HG03108 (cell line): Measurements from ENCODE around the gene ZNF575.

Experiments used
- ATAC-seq: cut with Tn5 transposase; IDR thresholded peaks from one replicate; pipeline ENCODE4 v1.9.1; 2021; ENCODE audit warnings: moderate library complexity; ENCODE audit not compliant: unreplicated experiment

The ZNF575 gene, protein sequence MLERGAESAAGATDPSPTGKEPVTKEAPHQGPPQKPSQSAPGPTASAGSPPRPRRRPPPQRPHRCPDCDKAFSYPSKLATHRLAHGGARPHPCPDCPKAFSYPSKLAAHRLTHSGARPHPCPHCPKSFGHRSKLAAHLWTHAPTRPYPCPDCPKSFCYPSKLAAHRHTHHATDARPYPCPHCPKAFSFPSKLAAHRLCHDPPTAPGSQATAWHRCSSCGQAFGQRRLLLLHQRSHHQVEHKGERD

DNA sequence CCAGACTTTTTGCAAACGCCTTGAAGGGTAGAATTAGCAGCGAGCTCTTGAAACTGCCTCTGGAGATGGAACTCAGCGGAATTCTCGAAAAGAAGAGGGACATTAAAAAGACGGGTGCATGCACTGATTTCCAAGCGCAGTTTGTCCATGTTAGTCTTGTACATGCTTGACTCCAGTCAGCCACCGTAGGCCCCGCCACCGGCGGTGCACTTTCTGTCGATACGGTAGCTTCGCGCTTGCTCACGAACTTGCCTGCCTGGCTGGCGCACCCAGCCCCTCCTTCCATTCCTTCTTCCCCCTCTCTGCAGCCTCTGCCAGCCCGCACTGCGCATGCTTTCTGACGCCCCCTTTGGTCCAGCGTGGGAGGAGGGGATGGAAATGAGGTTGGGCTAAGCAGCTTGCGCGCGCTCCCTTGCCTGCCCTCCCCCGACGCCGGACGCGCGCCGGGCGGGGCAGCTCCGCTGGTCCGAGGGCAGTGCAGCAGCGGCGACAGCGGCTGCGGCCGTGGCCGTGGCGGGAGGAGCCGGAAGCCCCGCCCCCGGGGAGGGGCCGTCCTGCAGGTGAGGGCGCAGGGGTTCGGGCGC lies at the start of gene ZNF575:
ZNF575 (plus strand) TSS at position 227 of the 584 bp plus-strand sequence. CDS start 1,235 bp downstream, outside the sequence.
- peak; percentile 54 for ATAC-seq

GRCh38 chr19:43483281-43483680 lies 49.7 kb upstream of the ZNF575 start:
- no peak for ATAC-seq

GRCh38 chr19:43485951-43486350 lies 47.0 kb upstream of the ZNF575 start:
- ATAC-seq: no peak

GRCh38 chr19:43486412-43486811 lies 46.6 kb upstream of the ZNF575 start:
- ATAC-seq: no peak

- ATAC-seq: no peak
Measured at GRCh38 chr19:43488179-43488578, 44.8 kb upstream of the ZNF575 start.

- no peak for ATAC-seq
Measured at GRCh38 chr19:43489310-43489709, 43.7 kb upstream of the ZNF575 start.

DNA sequence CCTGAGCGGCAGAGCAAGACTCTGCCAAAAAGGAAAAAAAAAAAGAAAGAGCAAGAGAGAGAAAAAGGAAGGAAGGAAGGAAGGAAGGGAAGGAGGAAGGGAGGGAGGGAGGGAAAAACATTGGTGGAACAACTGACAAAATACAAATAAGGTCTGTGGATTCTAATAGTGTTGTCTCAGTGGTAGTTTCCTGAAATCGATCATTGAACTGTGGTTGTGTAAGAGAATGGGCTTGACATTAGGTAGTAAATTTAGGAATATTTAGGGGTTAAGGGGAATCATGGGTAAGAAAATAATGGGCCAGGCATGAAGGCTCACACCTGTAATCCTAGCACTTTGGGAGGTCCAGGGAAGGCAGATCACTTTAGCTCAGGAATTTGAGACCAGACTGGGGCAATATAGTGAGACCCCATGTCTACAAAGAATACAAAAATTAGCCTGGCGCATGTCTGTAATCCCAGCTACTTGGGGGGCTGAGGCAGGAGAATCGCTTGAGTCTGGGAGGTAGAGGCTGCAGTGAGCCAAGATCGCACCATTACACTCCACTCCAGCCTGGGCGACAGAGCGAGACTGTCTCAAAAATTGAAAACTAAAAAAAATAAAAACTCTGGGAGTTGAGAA lies 42.9 kb upstream of the ZNF575 start:
- no peak for ATAC-seq

- ATAC-seq: no peak
Measured at GRCh38 chr19:43490759-43491158, 42.2 kb upstream of the ZNF575 start.

- ATAC-seq: no peak
Measured at GRCh38 chr19:43495082-43495481, 37.9 kb upstream of the ZNF575 start.

DNA sequence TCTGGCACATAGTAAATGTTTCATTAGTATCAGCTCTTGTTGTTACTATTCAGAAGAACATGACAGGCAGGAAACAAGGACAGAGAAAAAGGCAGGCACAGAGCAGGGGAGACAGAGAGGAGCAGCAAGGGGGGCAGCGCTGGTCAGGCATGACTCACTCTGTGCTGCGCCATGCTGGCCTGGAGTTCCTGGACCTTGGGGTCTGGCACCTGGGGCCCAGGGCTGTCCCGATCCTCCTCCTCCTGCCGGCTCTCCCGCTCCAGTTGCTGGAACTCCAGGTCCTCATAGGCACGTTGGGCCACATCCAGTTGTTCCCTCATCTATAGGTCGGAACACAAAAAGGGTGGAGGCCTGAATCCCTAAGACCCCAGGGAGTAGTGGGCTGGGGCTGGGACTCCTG lies 36.0 kb upstream of the ZNF575 start:
- ATAC-seq: no peak

GRCh38 chr19:43498233-43498842 lies 34.6 kb upstream of the ZNF575 start:
- ATAC-seq: no peak

- ATAC-seq: no peak
Measured at GRCh38 chr19:43499042-43499441, 33.9 kb upstream of the ZNF575 start.

DNA sequence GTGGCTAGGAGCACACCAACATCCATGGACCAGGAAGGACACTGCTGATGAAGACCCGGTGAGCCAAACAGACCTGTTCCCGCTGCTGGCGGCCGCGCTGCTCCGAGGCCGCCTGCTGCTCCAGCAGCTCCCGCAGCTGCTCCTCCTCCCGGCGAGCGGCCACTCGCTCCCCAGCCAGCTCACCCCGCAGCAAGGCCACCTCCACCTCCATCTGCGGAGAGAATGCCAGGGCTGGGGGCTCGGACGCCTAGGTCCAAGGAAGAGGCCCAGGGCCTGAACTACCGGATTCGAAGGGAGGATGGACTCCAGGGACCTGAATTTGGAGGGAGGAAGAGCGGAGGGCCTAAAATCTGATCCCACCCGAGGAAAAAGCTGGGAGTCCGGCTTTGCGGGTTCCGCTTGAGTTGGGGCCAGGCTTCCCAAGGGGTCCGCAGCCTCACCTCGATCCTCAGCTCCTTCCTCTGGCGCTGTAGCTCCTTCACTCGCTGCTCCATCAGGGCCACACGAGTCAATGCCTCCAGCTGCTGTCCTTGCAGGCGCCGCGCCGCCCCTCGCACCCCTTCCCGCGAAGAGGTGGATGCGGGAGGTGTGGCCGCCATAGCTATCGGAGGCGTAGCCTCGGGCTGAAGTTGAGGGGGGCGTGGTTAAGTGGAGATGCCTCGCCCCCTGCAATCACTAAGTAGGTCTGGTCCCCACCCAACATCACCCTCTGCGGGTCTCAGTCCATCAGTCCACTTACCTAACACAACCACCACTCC lies 31.1 kb upstream of the ZNF575 start:
- no peak for ATAC-seq

- ATAC-seq: no peak
Measured at GRCh38 chr19:43502419-43502976, 30.5 kb upstream of the ZNF575 start.

- peak; percentile 83 for ATAC-seq
Measured at GRCh38 chr19:43503501-43504425, 29.2 kb upstream of the ZNF575 start.

DNA sequence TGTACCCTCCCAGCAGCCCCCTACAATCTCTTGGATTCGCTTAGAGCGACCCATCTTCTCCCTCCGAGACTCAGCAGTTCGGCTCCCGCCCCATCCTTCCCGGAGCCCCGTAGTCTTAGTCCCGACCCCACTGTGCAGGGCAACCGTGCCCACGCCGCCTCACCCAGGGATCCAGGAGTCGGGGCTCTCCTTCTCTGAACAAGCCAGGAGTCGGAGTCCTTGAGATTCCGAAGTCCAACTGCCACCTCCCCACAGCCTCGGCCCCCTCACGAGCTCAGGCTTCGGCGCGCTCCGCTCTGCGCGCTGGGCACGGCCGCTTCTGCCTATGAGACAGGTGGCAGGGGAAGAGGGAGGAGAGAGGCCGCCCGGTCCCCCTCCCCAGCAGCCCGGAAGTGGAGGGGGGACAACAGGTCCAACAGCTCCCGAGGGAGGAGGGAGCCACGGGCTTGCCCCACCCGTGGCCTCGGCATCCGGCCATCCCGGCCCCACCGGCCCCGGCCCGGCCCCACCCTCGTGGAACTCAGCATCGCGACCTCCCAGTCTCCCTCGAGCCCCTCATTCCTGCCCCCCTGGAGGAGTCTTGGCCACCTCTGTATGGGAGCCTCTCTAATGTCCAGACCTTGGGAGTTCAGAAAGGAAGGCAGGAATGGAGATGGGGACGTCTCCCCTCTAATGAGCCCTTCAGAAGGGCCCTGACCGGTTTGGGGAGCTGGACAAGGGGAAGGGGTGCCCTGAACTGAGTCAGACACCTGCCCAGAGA lies 28.4 kb upstream of the ZNF575 start, which contains the start of gene PHLDB3:
PHLDB3 (minus strand) TSS at position 321 of the 760 bp plus-strand sequence. CDS start 628 bp downstream, outside the sequence.
- ATAC-seq: peak; percentile 10

- ATAC-seq: no peak
Measured at GRCh38 chr19:43505186-43505456, 27.9 kb upstream of the ZNF575 start.

DNA sequence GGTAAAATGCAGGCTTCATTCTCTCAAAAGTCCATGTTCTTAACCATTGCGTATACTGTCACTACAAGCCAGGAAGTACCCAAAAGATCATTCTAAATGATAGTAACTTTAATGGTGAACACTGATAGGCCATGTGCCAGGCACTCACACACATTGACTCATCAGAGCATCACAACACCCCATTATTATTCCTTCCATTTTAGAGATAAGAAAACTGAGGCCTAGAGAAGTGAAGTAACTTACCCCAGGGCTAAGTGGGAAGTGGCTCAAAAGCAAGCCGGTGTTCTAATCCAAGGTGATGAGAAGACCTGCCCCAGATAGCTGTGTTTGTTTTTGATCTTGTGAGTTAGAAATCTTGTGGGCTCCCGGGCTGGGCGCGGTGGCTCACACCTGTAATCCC lies 27.0 kb upstream of the ZNF575 start:
- ATAC-seq: no peak

DNA sequence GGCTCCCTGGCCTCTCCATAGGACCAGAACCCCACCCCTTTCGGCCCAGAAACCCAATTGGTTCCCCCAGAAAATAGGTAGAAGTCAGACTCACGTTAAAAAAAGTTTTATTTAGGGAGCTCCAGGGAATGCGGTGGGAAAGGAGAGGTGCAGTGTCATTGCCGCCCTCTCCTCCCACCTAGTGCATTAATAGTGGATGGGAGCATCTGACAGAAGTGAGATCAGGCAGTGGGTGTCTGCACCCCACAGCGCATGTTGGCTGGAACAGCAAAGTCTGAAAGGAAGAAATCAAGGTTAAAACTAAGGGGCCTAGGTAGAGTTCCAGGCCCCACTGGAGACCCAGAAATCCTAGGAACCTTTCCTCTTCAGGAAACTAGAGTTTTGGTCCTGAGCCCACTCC lies 26.4 kb upstream of the ZNF575 start:
- no peak for ATAC-seq
